Tibial artery (tissue), 4 donors: ENCODE measurements around the gene GALNT2.

Source experiments
- DNase-seq, 2 donors: peaks; one replicate each; pipeline ENCODE4 v3.0.0-alpha.2; 2019
- H3K27ac ChIP-seq, 2 donors: fragments of 200-600 bp; sonication (generic) in 1 of 2; 1 replicate in 1 of 2; 2 replicates in 1 of 2; pipeline ENCODE4 v1.5.1; 2018 to 2019; ENCODE audit warnings: mild to moderate bottlenecking in 1 of 2
- H3K27me3 ChIP-seq, 2 donors: fragments of 200-600 bp; sonication (generic) in 1 of 2; one replicate each; pipeline versions ENCODE4 v1.5.1 to v1.6.0; 2016 to 2019
- H3K36me3 ChIP-seq, 3 donors: fragments of 200-600 bp; sonication (generic) in 2 of 3; one replicate each; pipeline ENCODE4 v1.5.1; 2016 to 2019; ENCODE audit warnings: mild to moderate bottlenecking in 2 of 3
- H3K4me1 ChIP-seq, 4 donors: fragments of 200-600 bp; sonication (generic) in 2 of 4; 1 replicate in 3 of 4; 2 replicates in 1 of 4; pipeline ENCODE4 v1.5.1; 2016 to 2019
- H3K4me3 ChIP-seq, 2 donors: fragments of 200-600 bp; sonication (generic) in 1 of 2; 1 replicate in 1 of 2; 2 replicates in 1 of 2; pipeline ENCODE4 v1.5.1; 2018 to 2019; ENCODE audit warnings: mild to moderate bottlenecking in 2 of 2
- H3K9me3 ChIP-seq, 3 donors: fragments of 200-600 bp; sonication (generic) in 1 of 3; one replicate each; pipeline ENCODE4 v1.5.1; 2016 to 2019
- intact Hi-C: fragments of 100-400 bp; cut with DNase I; formaldehyde crosslinking; loops from one replicate; pipeline ENCODE4 v1.15.0; 2023; ENCODE audit warnings: low total_unique reads
- TF ChIP-seq, protein P1 (sequence below), 2 experiments: fragments of 200-600 bp in 1 of 2; fragments of 450-650 bp in 1 of 2; IDR thresholded peaks; one replicate each; pipeline ENCODE4 v1.5.1; 2017 to 2019; ENCODE audit warnings: antibody characterized with exemption in 2 of 2, mild to moderate bottlenecking in 1 of 2, moderate library complexity in 1 of 2

The GALNT2 gene

GRCh38 chr1:230158415-230159291 lies 91.6 kb downstream of the GALNT2 start:
- Histone ChIP-seq H3K36me3 (no peaks in the 10 kb centered on the region), H3K4me3 (no peak overlapping the region), H3K4me1 (peaks cover 0 to 25% (median 16%) of the 10 kb centered on the region in 4 donors), H3K27me3 (no peaks in the 10 kb centered on the region), H3K9me3 (no peaks in the 10 kb centered on the region), H3K27ac (no peak overlapping the region)
- no peak for DNase-seq
- intact Hi-C loops: no loop called here
- TF ChIP-seq, protein P1, sequence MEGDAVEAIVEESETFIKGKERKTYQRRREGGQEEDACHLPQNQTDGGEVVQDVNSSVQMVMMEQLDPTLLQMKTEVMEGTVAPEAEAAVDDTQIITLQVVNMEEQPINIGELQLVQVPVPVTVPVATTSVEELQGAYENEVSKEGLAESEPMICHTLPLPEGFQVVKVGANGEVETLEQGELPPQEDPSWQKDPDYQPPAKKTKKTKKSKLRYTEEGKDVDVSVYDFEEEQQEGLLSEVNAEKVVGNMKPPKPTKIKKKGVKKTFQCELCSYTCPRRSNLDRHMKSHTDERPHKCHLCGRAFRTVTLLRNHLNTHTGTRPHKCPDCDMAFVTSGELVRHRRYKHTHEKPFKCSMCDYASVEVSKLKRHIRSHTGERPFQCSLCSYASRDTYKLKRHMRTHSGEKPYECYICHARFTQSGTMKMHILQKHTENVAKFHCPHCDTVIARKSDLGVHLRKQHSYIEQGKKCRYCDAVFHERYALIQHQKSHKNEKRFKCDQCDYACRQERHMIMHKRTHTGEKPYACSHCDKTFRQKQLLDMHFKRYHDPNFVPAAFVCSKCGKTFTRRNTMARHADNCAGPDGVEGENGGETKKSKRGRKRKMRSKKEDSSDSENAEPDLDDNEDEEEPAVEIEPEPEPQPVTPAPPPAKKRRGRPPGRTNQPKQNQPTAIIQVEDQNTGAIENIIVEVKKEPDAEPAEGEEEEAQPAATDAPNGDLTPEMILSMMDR (IDR thresholded peaks at IDR 0.05): no peak

DNA sequence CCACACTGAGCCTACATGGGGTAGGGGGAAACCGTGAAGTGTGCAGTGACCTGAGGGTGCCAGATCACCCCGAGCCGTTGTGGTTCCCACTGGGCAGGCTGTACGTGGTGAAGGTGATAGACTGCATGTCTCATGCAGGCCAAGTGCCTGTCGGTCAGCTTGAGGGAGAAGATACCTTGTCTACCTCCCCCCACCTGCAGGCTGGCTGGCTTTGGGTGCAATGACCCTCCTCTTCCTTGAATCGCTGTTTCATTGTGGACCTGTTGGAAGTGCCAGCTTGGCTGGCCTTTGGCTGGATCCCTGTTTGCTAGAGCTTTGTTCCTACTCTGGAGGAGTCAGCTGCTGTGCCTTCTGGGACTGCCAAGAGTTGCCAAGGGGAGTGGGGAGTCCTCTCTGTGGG lies 92.5 kb downstream of the GALNT2 start:
- Histone ChIP-seq H3K4me3 (no peak overlapping the region), H3K9me3 (no peaks in the 10 kb centered on the region), H3K27ac (no peak overlapping the region), H3K27me3 (no peaks in the 10 kb centered on the region), H3K4me1 (peaks cover 0 to 29% (median 18%) of the 10 kb centered on the region in 4 donors), H3K36me3 (no peaks in the 10 kb centered on the region)
- intact Hi-C loops: no loop called here
- TF ChIP-seq, protein P1 (IDR thresholded peaks at IDR 0.05): no peak
- DNase-seq: no peak

- Histone ChIP-seq H3K4me1 (peaks cover 0 to 29% (median 18%) of the 10 kb centered on the region in 4 donors), H3K36me3 (no peaks in the 10 kb centered on the region), H3K27me3 (no peaks in the 10 kb centered on the region), H3K4me3 (no peak overlapping the region), H3K9me3 (no peaks in the 10 kb centered on the region), H3K27ac (no peak overlapping the region)
- intact Hi-C loops: no loop called here
- TF ChIP-seq, protein P1 (IDR thresholded peaks at IDR 0.05): no peak
- no peak for DNase-seq
Observed at GRCh38 chr1:230160957-230161771, 94.1 kb downstream of the GALNT2 start.

DNA sequence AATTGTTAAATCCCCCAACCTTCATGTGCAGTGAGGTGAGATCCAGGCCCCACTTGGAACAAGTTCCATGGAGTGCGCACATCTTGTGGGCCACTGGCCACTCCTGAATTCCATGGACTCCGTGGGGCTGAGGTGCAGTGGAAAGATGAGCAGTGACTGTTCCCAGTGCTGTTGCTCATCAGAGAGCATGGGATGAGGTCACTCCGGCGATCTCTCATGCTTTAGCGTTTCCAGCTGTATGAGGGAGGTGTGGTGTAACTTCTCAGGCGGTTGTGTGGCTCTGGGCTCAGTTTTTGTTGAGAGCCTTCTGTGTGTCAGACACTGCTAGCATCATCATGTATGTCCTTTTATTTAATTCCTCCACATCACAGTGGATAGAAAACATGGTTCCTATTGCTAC lies 96.2 kb downstream of the GALNT2 start:
- intact Hi-C loops: no loop called here
- Histone ChIP-seq H3K4me1 (peaks cover 0 to 26% (median 14%) of the 10 kb centered on the region in 4 donors), H3K27ac (no peak overlapping the region), H3K9me3 (no peaks in the 10 kb centered on the region), H3K27me3 (no peaks in the 10 kb centered on the region), H3K36me3 (no peaks in the 10 kb centered on the region), H3K4me3 (no peak overlapping the region)
- TF ChIP-seq, protein P1 (IDR thresholded peaks at IDR 0.05): no peak
- DNase-seq: peak in 1 of 2 donors; percentile 61

- Histone ChIP-seq H3K4me3 (no peak overlapping the region), H3K9me3 (no peaks in the 10 kb centered on the region), H3K4me1 (peaks cover 0 to 20% (median 9%) of the 10 kb centered on the region in 4 donors), H3K27me3 (no peaks in the 10 kb centered on the region), H3K27ac (no peak overlapping the region), H3K36me3 (no peaks in the 10 kb centered on the region)
- DNase-seq: no peak
- intact Hi-C loops: no loop called here
- TF ChIP-seq, protein P1 (IDR thresholded peaks at IDR 0.05): no peak
Observed at GRCh38 chr1:230163719-230164118, 96.7 kb downstream of the GALNT2 start.
